Sigmoid colon (tissue), 7 donors: Measurements from ENCODE around the gene CRYBG3. TPM values are rescaled to one million over a fixed set of nuclear protein-coding genes. Genes with fewer than 3 reads are reported as not detected.
A peak's percentile ranks its signal among the peaks of the same experiment; 100 is the strongest.

Experiments used
- DNase-seq: peaks from one replicate; pipeline ENCODE4 v3.0.0-alpha.2; 2019
- H3K27ac ChIP-seq, 4 donors: fragments of 200-600 bp; sonication (generic); one replicate each; pipeline ENCODE4 v1.5.1; 2016 to 2019; ENCODE audit warnings: mild to moderate bottlenecking in 1 of 4
- H3K27me3 ChIP-seq, 3 donors: fragments of 200-600 bp; sonication (generic); one replicate each; pipeline ENCODE4 v1.5.1; 2019; ENCODE audit warnings: mild to moderate bottlenecking in 1 of 3
- H3K36me3 ChIP-seq, 4 donors: fragments of 200-600 bp; sonication (generic); one replicate each; pipeline ENCODE4 v1.5.1; 2016 to 2019
- H3K4me1 ChIP-seq, 4 donors: fragments of 200-600 bp; sonication (generic); one replicate each; pipeline ENCODE4 v1.5.1; 2017 to 2019
- H3K4me3 ChIP-seq, 4 donors: fragments of 200-600 bp; sonication (generic); one replicate each; pipeline ENCODE4 v1.5.1; 2017 to 2019; ENCODE audit warnings: mild to moderate bottlenecking in 2 of 4, moderate library complexity in 1 of 4
- H3K9me3 ChIP-seq, 4 donors: fragments of 200-600 bp in 3 of 4; sonication (generic) in 3 of 4; one replicate each; pipeline versions ENCODE4 v1.5.1 to v1.6.1; 2013 to 2019
- CTCF ChIP-seq, 4 experiments: fragments of 450-650 bp in 3 of 4; fragments of 200-600 bp in 1 of 4; IDR thresholded peaks; one replicate each; pipeline ENCODE4 v1.5.1; 2016 to 2019; ENCODE audit warnings: antibody characterized with exemption in 4 of 4, mild to moderate bottlenecking in 3 of 4, moderate library complexity in 2 of 4
- EP300 ChIP-seq, 4 donors: sonication (generic); formaldehyde crosslinking; IDR thresholded peaks; one replicate each; pipeline ENCODE4 v1.6.1; 2017; ENCODE audit warnings: antibody characterized with exemption in 4 of 4
- POLR2A ChIP-seq, 2 donors: fragments of 450-650 bp; IDR thresholded peaks; one replicate each; pipeline ENCODE4 v1.6.1; 2016; ENCODE audit warnings: antibody characterized with exemption in 2 of 2, mild to moderate bottlenecking in 2 of 2, moderate library complexity in 2 of 2
- POLR2AphosphoS5 ChIP-seq, 4 donors: sonication (generic); formaldehyde crosslinking; IDR thresholded peaks; one replicate each; pipeline ENCODE4 v1.6.1; 2017; ENCODE audit warnings: antibody characterized with exemption in 4 of 4
- WGBS, 2 donors: extraction: QIAGEN DNeasy Blood & Tissue Kit; methylation state at CpG; one replicate each; pipeline ENCODE4 v1.1.7; 2013; 5-methylcytosine and 5-hydroxymethylcytosine counted together
- intact Hi-C: fragments of 100-400 bp; cut with DNase I; formaldehyde crosslinking; loops from one replicate; pipeline ENCODE4 v1.15.1; 2023
- polyA plus RNA-seq, 3 donors: library from polyadenylated mRNA; stranded (reverse); fragments of 200-250 nt; gene quantifications; one replicate each; pipeline ENCODE4 v1.2.3, GENCODE V29; 2013
- total RNA-seq, 4 donors: library from RNA; depleted of rRNA; stranded (reverse); fragments of >200 nt; gene quantifications; one replicate each; pipeline ENCODE4 v1.1.0, GENCODE V29; 2016
- donor health status: healthy with polysubstance abuse.
- donor health status: Bipolar disorder and iron deficiency.
- donor health status: healthy.

The CRYBG3 gene
- total and polyA plus RNA-seq, 7 donors, result 3.0 to 60.2 (median 37.8) TPM

DNA sequence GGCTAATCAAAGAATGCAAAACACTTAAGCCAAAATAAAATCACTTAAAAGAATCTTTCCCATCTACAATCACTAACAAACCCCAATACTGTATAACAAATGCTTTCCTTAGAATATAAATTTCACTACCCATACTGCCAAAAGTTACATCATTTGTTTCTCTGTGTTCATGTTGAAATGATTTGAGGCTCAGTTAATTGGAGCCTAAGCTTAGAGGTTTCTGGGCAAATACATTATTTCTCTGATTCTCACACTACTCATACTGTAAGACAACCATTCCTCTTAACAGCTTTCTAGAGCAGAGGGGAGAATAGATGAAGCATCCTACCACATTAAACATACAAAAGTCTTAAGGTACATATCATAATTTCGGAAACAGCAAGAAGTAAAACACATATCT lies 148.3 kb downstream of the CRYBG3 start:
- H3K27ac ChIP-seq, result peak overlapping the region in 2 of 4 donors; percentile 91 to 94
- intact Hi-C loops, result loop anchor here (5.0 kb wide), 1 partner anchor 148 kb away; the partner anchor contains the start of gene CRYBG3
- no peaks in the 10 kb centered on the region for H3K9me3 ChIP-seq
- WGBS, 2 donors, result 89 to 92% methylated on average over 1 of the region's 1 CpG
- no peak for TF ChIP-seq POLR2A (IDR thresholded peaks at IDR 0.05)
- TF ChIP-seq CTCF (IDR thresholded peaks at IDR 0.05), result no peak
- no peak for TF ChIP-seq EP300 (IDR thresholded peaks at IDR 0.05)
- no peak for TF ChIP-seq POLR2AphosphoS5 (IDR thresholded peaks at IDR 0.05)
- H3K4me3 ChIP-seq, result no peak overlapping the region
- peaks cover 0 to 10% (median 0%) of the 10 kb centered on the region in 4 donors for H3K36me3 ChIP-seq
- H3K27me3 ChIP-seq, result no peaks in the 10 kb centered on the region
- no peak for DNase-seq
- H3K4me1 ChIP-seq, result peaks cover 0 to 46% (median 22%) of the 10 kb centered on the region in 4 donors

DNA sequence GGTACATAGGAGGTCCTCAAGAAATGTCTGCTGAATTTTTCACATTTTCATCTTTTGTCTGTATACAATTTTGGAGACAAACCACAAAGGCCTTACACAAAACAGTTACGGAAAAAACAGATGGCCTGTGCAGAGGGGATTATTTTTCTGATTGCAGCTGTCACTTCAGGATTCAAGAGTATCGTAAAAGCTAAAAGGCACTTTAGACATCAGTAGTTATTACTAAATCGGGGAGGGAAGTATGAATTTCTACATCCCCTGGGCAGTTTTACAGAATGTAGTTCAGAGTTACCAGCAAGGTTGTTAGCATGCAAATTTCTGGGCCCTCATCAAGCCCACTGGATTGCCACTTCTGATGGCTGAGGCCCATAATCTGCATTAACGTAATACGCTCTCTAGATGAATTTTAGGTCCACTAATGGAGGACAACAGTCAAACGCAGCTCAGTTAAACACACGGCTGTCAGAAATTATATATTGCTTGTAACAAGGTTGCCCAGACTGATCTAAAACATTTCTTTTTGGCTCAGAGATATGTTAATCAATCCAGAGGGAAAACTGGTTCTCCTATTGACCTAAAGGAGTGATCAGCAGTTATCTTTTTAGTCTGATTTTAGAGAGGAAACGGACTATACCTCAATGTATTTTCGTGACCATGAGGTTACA lies 149.3 kb downstream of the CRYBG3 start:
- no peaks in the 10 kb centered on the region for H3K27me3 ChIP-seq
- no peak for DNase-seq
- peaks cover 0 to 10% (median 0%) of the 10 kb centered on the region in 4 donors for H3K36me3 ChIP-seq
- 59 to 65% methylated on average over 9 of the region's 9 CpGs for WGBS, 2 donors
- H3K27ac ChIP-seq, result peak overlapping the region; percentile 87 to 94 (median 90)
- H3K4me1 ChIP-seq, result peaks cover 0 to 39% (median 15%) of the 10 kb centered on the region in 4 donors
- no peaks in the 10 kb centered on the region for H3K9me3 ChIP-seq
- H3K4me3 ChIP-seq, result peak overlapping the region; percentile 66 to 89 (median 80)
- intact Hi-C loops, result loop anchor here (5.0 kb wide), 1 partner anchor 149 kb away; the partner anchor contains the start of gene CRYBG3
- TF ChIP-seq POLR2AphosphoS5 (IDR thresholded peaks at IDR 0.05) (no peak), EP300 (IDR thresholded peaks at IDR 0.05) (no peak), POLR2A (IDR thresholded peaks at IDR 0.05) (no peak), CTCF (IDR thresholded peaks at IDR 0.05) (no peak)

DNA sequence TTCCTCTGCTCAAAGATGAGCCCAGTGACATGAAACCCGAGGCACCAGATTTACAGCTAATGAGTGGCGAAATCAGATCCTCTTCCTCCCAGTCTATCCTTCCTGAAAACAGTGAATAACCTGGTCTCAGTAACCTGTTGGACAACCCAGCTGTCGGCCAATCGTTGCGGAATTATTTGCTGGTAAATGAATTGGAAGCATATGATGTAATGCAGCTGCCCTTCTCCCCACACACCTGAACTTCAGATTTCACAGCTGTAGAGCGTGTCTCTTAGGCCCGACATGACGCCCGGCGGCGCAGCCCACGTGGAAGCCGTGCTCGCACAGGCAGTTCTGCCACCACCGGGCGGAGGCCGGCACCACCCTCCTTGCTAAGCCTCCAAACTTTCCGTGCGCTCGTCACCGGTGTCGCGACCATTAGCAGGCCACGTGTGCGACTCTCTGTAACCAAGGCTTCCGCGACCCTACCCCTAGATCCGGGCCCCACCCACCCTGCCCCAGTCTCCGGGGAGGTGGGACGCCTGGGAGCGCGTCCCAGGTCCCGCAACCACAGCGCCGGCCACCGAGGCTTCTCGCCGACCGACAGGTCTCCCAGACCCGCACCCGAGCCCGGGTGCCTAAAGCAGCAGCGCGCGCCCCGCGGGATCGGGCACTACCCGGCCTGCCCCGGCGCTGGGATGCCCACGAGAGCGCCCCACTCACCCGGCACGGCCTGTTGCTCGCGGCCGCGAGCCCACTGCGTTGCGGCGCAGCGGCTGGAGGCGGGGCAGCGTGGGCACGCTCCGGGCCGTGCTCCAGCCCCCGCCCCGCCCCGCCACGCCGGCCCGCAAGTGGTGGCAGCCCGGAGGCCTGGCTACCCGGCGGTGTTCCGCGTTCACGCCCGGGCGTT lies 150.1 kb downstream of the CRYBG3 start, which contains the start of gene RIOX2:
Gene RIOX2, minus strand, starts transcription at position 753 of the 889 bp plus-strand sequence. CDS start 4,838 bp downstream, outside the sequence.
- WGBS, 2 donors, result 0 to 2% methylated on average over 82 of the region's 82 CpGs
- Histone ChIP-seq H3K4me3 (peak within 1 kb of the TSS; percentile 66 to 89 (median 80)), H3K9me3 (no peaks in the 10 kb centered on the region), H3K36me3 (peaks cover 0 to 4% (median 0%) of the 10 kb centered on the region in 4 donors), H3K27ac (peak within 1 kb of the TSS; percentile 87 to 94 (median 90)), H3K4me1 (peaks cover 0 to 39% (median 15%) of the 10 kb centered on the region in 4 donors), H3K27me3 (no peaks in the 10 kb centered on the region)
- TF ChIP-seq POLR2AphosphoS5 (IDR thresholded peaks at IDR 0.05) (peak in 2 of 4 donors; percentile 75 to 79), EP300 (IDR thresholded peaks at IDR 0.05) (no peak), POLR2A (IDR thresholded peaks at IDR 0.05) (peak in 1 of 2 donors; percentile 25)
- DNase-seq, result peak; percentile 85
- intact Hi-C loops, result loop anchor here (5.0 kb wide), 1 partner anchor 150 kb away; the partner anchor contains the start of gene CRYBG3

DNA sequence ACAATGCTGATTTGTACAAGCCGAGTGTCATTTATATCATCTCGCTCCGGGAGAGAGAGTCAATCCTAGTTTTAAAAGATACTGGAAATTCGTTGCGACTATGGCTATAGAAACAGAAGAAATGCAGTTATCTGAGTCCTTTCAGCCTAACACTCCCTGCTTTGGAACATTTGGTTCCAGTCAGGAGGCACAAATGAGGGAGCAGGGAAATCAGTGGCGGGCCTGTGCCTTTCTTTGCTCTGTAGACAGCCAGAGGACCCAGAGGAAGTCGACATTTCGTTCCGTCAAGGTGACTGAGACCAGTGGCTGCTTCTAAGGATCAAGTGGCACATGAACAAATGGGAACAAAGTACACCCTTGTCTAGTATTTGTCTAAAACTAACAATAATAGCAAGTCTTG lies 151.2 kb downstream of the CRYBG3 start:
- Histone ChIP-seq H3K36me3 (no peaks in the 10 kb centered on the region), H3K27ac (peak overlapping the region; percentile 87 to 94 (median 90)), H3K4me3 (peak overlapping the region in 3 of 4 donors; percentile 78 to 89 (median 82)), H3K9me3 (no peaks in the 10 kb centered on the region), H3K27me3 (no peaks in the 10 kb centered on the region), H3K4me1 (peaks cover 0 to 39% (median 15%) of the 10 kb centered on the region in 4 donors)
- TF ChIP-seq EP300 (IDR thresholded peaks at IDR 0.05) (no peak), POLR2A (IDR thresholded peaks at IDR 0.05) (no peak), POLR2AphosphoS5 (IDR thresholded peaks at IDR 0.05) (no peak), CTCF (IDR thresholded peaks at IDR 0.05) (no peak)
- intact Hi-C loops, result loop anchor here (5.0 kb wide), 1 partner anchor 151 kb away; the partner anchor contains the start of gene CRYBG3
- no peak for DNase-seq
- WGBS, 2 donors, result 96 to 98% methylated on average over 9 of the region's 9 CpGs
